ENCODE measurements around the gene ATP6V1C2. TPM values are rescaled to one million over a fixed set of nuclear protein-coding genes. Genes with fewer than 3 reads are reported as not detected.

The ATP6V1C2 gene
- total RNA-seq, 1 donor from 2014 or later, result 3.3 TPM

- H3K9me3 Mint-ChIP-seq, result no peaks in the 10 kb centered on the region
- peaks cover 32% of the 10 kb centered on the region for H3K27me3 Mint-ChIP-seq
- H3K4me1 Mint-ChIP-seq, result no peaks in the 10 kb centered on the region
- intact Hi-C loops (cut with micrococcal nuclease), result no loop called here
- ATAC-seq (ENCODE audit: low read depth) (no peak), DNase-seq (no peak)
- TF ChIP-seq, protein P1, sequence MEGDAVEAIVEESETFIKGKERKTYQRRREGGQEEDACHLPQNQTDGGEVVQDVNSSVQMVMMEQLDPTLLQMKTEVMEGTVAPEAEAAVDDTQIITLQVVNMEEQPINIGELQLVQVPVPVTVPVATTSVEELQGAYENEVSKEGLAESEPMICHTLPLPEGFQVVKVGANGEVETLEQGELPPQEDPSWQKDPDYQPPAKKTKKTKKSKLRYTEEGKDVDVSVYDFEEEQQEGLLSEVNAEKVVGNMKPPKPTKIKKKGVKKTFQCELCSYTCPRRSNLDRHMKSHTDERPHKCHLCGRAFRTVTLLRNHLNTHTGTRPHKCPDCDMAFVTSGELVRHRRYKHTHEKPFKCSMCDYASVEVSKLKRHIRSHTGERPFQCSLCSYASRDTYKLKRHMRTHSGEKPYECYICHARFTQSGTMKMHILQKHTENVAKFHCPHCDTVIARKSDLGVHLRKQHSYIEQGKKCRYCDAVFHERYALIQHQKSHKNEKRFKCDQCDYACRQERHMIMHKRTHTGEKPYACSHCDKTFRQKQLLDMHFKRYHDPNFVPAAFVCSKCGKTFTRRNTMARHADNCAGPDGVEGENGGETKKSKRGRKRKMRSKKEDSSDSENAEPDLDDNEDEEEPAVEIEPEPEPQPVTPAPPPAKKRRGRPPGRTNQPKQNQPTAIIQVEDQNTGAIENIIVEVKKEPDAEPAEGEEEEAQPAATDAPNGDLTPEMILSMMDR (IDR thresholded peaks at IDR 0.05), result no peak
- no peaks in the 10 kb centered on the region for H3K36me3 Mint-ChIP-seq (ENCODE audit: low read depth)
- CTCF ChIA-PET, result no interaction called here
- no peak overlapping the region for H3K4me3 Mint-ChIP-seq
- no peak overlapping the region for H3K27ac Mint-ChIP-seq
- POLR2A ChIA-PET, result interaction anchor here (0.6 kb wide), 1 partner anchor 75 kb away, joined by 3 read pairs; no protein-coding TSS in a partner anchor
Measured at GRCh38 chr2:10820978-10821695, 99.7 kb downstream of the ATP6V1C2 start.

GRCh38 chr2:10824191-10824590, 102.8 kb downstream of the ATP6V1C2 start:
- POLR2A ChIA-PET, result no interaction called here
- ATAC-seq (ENCODE audit: low read depth), result no peak
- TF ChIP-seq, protein P1 (IDR thresholded peaks at IDR 0.05), result no peak
- Mint-ChIP-seq H3K9me3 (no peaks in the 10 kb centered on the region), H3K4me3 (no peak overlapping the region), H3K27me3 (peaks cover 44% of the 10 kb centered on the region), H3K27ac (no peak overlapping the region), H3K36me3 (ENCODE audit: low read depth) (no peaks in the 10 kb centered on the region), H3K4me1 (peaks cover 4% of the 10 kb centered on the region)
- intact Hi-C loops (cut with micrococcal nuclease), result no loop called here
- DNase-seq, result no peak
- CTCF ChIA-PET, result no interaction called here

DNA sequence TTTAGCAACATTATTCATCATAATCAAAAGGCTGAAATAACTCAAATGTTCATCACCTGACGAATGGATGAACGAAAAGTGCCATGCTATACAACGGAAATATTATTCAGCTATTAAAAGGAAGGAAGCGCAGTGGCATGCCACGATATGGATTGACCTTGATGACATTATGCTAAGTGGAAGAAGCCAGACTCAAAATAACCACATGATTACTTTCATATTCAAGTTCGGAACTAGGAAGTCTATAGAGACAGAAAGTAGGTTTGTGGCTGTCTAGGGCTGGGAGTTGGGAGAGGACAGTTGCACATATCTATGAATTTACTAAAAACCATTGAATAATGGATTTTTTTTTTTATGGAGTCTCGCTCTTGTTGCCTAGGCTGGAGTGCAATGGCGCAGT, 104.6 kb downstream of the ATP6V1C2 start:
- no peak overlapping the region for H3K4me3 Mint-ChIP-seq
- intact Hi-C loops (cut with micrococcal nuclease), result no loop called here
- ChIA-PET CTCF (no interaction called here), POLR2A (no interaction called here)
- DNase-seq (no peak), ATAC-seq (ENCODE audit: low read depth) (no peak)
- H3K27me3 Mint-ChIP-seq, result peaks cover 49% of the 10 kb centered on the region
- TF ChIP-seq, protein P1 (IDR thresholded peaks at IDR 0.05), result no peak
- no peak overlapping the region for H3K27ac Mint-ChIP-seq
- H3K4me1 Mint-ChIP-seq, result peaks cover 4% of the 10 kb centered on the region
- H3K9me3 Mint-ChIP-seq, result no peaks in the 10 kb centered on the region
- H3K36me3 Mint-ChIP-seq (ENCODE audit: low read depth), result no peaks in the 10 kb centered on the region

DNA sequence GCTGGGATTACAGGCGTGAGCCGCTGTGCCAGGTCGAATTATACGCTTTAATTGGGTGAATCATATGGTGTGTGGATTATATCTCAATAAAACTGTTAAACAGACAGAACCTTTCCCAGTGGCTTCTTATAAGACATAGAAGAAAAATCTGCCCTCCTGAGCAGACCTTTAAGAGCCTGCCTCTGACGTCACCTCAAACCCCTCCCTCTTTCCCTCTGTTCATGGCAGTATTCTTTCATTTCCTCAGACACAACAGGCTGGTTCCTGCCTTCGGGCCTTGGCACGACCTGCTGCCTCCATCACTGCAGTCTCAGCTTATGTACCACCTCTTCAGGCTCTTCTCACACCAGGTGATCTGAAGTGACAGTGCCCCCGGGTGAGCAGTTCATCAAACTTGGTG, 105.2 kb downstream of the ATP6V1C2 start:
- POLR2A ChIA-PET, result no interaction called here
- no peak for DNase-seq
- H3K27me3 Mint-ChIP-seq, result peaks cover 51% of the 10 kb centered on the region
- peaks cover 4% of the 10 kb centered on the region for H3K4me1 Mint-ChIP-seq
- TF ChIP-seq, protein P1 (IDR thresholded peaks at IDR 0.05), result no peak
- no peaks in the 10 kb centered on the region for H3K36me3 Mint-ChIP-seq (ENCODE audit: low read depth)
- intact Hi-C loops (cut with micrococcal nuclease), result no loop called here
- CTCF ChIA-PET, result no interaction called here
- no peak overlapping the region for H3K4me3 Mint-ChIP-seq
- H3K9me3 Mint-ChIP-seq, result no peaks in the 10 kb centered on the region
- H3K27ac Mint-ChIP-seq, result no peak overlapping the region
- ATAC-seq (ENCODE audit: low read depth), result no peak

GRCh38 chr2:10828346-10828745, 106.9 kb downstream of the ATP6V1C2 start:
- Mint-ChIP-seq H3K27ac (no peak overlapping the region), H3K27me3 (peaks cover 59% of the 10 kb centered on the region), H3K4me1 (peaks cover 12% of the 10 kb centered on the region), H3K9me3 (no peaks in the 10 kb centered on the region), H3K4me3 (no peak overlapping the region), H3K36me3 (ENCODE audit: low read depth) (no peaks in the 10 kb centered on the region)
- ChIA-PET CTCF (no interaction called here), POLR2A (no interaction called here)
- intact Hi-C loops (cut with micrococcal nuclease), result no loop called here
- DNase-seq (no peak), ATAC-seq (ENCODE audit: low read depth) (no peak)
- TF ChIP-seq, protein P1 (IDR thresholded peaks at IDR 0.05), result no peak

All from activated B cell treated with CpG ODN at 0.5 μM for 24 hours (primary cell).